GM18505 (cell line): ENCODE data around the gene MAN2A1.

Source experiments
- ATAC-seq: cut with Tn5 transposase; IDR thresholded peaks from one replicate; pipeline ENCODE4 v1.9.1; 2021; ENCODE audit not compliant: unreplicated experiment
- POLR2A ChIP-seq: IDR thresholded peaks from 4 replicates; pipeline ENCODE4 v1.6.1; 2011; ENCODE audit warnings: borderline replicate concordance; ENCODE audit not compliant: insufficient read depth, insufficient read length; ENCODE audit errors: extremely low read depth

Gene MAN2A1

DNA sequence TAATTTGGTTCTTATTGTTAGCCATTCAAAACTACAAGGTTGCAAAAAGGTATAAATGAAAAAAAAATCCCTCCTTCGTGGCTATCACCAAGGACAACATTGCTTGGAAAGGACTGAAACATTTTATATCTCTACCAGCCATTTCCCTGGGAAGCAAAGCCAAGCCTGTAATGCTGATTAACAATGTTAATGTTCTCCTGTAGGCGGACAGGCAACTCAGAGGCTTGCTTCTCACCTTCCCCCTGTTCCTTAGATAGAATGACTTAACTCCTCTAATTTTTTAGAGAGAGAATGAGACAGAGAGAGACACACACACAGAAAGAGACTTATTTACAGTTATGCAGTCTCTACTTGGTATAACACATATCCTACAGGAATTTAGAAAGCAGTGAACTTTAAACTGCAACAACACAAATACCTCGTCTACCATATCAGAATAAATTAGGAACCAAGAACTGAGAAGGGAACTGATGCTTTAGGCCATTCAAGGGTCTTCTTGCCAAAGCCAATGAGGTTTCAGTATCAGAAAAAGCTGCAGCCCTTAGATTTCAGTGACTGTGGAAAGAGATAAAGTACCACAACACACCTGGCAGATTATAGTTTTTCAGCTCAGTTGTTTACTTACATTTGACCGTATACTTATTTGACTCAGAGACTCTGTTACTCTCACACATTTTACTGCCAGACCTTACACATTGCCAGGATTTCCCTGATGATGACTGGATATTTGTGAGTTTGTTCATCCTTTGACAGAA lies 20.9 kb upstream of the MAN2A1 start:
- no peak for TF ChIP-seq POLR2A
- ATAC-seq: no peak

DNA sequence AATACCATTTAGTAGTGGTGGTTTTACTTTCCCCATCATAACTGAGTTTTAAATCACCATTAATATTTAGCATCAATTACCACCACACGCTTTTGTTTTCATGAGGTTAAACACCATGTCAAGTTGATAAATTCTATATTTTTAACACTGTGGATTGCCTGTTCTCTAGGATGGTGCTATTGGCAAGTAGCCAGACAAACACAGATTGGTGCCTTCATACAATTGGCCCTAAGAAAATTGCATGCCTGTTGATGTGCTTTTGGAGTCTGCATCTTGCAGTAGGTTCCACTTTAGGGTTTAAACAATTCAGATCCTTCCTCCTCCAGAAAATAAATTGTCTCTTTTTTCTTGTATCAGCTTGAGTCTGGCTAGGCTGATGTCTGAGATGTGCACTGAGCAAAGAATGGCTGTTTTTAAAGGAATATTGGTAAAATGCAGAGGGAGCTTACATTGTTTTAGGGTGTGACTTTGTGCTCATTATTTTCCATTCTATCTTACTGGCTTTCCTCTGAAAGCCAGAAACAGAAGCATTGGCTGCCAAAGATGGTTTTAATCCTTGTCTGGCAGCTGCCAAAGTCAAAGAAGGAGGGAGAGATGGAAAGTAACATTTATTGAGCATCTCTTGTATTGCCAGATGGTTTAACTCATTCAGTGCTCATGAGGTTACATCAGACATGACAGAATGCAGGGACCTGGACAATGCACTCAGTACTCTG lies 19.6 kb upstream of the MAN2A1 start:
- ATAC-seq: no peak
- TF ChIP-seq POLR2A: no peak

DNA sequence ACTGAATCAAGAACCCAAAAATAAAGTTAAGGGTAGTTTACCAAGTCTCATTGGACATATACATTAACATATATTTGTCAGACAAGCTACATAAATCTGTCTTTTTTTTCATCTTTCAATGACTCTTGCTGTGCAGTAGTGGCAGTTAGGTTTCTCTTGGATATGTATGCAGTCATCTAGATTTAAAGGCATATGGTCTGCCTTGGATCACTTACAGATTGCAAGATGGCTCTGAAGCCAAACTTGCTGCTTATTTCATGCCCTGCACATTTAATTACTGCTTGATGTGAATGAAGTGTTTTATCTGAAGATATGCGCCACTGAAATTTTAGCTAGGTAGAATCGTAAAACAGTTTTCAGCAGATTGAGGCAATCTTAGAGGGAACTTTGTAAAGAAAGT lies 18.6 kb upstream of the MAN2A1 start:
- ATAC-seq: no peak
- no peak for TF ChIP-seq POLR2A

DNA sequence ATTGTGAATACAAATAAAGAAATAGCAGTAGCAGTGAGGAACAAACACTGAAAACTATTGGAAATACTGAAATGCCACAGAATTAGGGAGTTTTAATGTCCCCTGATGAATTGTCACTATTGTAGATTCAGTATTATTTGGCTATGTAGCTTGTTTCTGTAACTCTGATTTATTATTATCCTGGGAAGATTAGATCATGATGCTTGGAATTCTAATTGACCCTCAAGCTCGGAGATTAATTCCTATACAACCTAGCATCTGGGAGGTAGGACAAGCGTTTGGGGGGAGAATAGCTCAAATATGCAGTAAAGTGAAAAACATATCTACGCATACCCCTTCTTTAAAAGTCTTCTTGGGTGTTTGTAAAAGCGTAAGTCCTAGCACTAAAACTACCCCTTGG lies 15.1 kb upstream of the MAN2A1 start:
- ATAC-seq: no peak
- TF ChIP-seq POLR2A: no peak

GRCh38 chr5:109676920-109677319 lies 12.8 kb upstream of the MAN2A1 start:
- TF ChIP-seq POLR2A: no peak
- ATAC-seq: no peak

DNA sequence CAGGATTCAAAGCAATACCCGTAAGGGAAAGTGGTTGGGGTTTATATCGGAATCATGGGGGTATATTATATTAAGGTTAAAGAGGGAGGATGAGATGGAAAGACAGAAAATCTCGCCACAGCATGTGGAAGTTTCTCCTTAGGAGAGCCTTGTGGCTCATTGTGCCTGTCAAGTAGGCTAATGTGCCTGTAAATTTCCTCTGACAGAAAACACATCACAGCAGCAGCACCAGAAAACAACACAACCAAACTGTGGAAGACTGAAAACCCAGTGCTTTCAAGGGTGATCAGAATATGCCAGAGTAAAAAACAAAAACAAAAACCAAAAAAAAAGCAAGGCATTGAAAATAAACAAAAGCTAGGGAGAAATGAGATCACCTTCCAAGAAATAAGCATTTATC lies 11.3 kb upstream of the MAN2A1 start:
- no peak for TF ChIP-seq POLR2A
- no peak for ATAC-seq

- TF ChIP-seq POLR2A: no peak
- no peak for ATAC-seq
Measured at GRCh38 chr5:109681763-109682162, 8.0 kb upstream of the MAN2A1 start.

DNA sequence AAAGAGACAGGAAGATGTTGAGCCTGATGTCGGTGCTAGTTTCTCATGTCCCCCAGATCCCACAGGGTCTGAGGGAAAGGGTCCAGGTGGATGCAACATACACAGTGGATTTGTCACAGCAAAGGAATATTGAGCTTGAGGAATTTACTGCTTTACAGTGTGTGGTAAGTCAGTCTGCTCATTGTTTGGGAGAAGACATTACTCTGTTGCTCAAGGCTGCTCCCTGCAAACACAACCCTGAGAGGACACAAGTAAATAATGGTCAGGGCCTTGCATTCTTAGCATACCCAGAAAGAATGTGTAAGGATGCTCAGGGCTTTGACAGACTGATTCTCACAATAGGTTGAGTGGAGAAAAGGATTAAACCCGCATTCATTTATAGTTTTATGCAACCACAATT lies 7.3 kb upstream of the MAN2A1 start:
- ATAC-seq: no peak
- no peak for TF ChIP-seq POLR2A

DNA sequence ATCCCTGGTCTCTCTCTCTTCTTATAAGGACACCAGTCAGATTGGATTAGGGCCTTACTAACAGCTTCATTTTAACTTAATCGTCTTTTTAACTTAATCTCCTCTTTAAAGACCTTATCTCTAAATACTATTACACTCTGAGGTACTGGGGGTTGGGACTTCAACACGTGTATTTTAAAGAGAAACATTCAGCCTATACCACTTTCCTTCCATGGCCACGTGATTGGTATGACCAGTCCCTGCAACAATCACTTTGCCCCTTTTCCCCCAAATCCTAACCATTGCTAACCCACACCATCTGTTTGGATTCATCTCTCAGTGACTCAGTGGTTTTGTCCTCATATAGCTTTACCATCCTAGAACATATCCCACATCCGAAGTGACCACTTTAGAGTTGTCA lies 3.8 kb upstream of the MAN2A1 start:
- ATAC-seq: no peak
- TF ChIP-seq POLR2A: no peak

GRCh38 chr5:109688630-109688969 lies 1.1 kb upstream of the MAN2A1 start:
- TF ChIP-seq POLR2A: no peak
- no peak for ATAC-seq

GRCh38 chr5:109688970-109689739 lies 572 bp upstream of the MAN2A1 start:
- peak; percentile 83 for ATAC-seq
- TF ChIP-seq POLR2A: peak; percentile 84

DNA sequence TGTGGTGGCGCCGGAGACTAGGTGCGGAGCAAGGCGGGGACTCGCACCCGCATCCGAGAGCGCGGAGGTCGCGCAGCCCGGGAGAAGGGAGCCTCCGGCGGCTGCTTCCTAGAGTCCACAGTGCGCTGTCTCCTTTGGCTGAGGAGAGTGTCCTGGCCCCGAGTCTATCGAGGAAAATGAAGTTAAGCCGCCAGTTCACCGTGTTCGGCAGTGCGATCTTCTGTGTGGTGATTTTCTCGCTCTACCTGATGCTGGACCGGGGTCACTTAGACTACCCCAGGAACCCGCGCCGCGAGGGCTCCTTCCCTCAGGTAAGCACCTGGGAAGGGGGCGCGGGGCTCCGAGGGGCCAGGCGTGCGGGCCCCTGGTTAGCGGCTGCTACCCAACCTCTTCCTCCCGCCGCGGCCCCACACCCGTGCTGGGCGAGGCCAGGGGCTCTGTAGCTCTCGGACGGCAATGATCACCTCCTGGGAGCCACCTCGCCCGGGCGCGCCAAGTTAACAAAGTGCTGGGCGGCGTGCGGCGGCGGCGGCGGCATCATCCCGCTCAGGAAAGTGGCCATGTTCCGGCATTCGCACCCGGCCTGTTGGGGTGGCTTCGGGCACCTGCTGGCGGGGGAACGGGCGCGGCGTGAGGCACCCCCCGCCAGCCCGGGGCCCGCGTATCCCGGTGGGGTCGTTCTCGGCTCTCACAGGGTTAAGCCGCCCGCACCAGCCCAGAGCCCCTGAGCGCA lies 681 bp downstream of the MAN2A1 start:
- ATAC-seq: no peak
- TF ChIP-seq POLR2A: no peak

DNA sequence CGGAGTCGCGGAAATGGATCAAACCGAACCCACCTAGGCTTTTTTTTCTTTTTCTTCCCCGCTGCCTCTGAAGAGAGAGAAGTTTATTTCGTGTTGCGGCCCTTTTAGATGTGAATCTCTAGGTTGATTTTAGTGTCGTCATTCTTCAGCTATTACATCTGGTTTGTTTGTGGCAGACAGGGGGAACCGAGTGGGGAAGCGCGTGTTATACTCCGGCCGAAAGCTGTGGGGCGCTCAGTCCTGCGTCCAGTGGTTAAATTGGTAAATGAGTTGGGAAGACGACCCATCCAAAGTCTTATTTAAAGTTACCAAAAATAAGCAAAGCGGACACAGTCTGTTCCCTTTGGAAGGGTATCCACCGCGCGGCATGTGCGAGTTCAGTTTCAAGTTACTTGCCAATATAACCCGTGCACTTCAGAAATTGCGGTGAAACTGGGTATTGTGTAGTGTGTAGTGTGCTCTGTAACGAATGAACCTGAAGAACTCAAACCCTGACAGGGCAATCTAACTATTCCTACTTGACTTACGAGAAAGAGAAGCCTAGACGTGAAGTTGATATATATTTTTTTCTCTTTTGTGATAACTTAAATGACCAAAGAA lies 1.3 kb downstream of the MAN2A1 start:
- TF ChIP-seq POLR2A: no peak
- ATAC-seq: peak; percentile 13

DNA sequence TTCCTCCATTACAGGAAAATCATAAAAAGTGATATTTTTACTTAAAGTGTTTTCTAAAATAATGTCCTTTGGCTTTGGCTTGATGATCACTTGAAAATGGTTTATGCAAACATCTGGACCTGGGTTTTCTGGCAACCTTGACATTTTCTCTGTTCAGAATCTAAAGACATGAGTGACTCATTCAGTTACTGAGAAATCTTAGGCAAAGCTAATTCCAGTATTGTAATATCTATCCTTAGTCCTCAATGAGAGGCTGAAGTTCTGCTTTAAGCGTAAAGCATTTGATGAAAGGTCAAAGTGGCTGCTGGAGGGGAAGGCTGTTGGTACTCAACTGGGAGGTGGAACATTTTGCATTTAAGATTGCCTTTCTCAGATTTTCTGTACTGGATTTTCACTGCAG lies 2.3 kb downstream of the MAN2A1 start:
- no peak for TF ChIP-seq POLR2A
- ATAC-seq: no peak

DNA sequence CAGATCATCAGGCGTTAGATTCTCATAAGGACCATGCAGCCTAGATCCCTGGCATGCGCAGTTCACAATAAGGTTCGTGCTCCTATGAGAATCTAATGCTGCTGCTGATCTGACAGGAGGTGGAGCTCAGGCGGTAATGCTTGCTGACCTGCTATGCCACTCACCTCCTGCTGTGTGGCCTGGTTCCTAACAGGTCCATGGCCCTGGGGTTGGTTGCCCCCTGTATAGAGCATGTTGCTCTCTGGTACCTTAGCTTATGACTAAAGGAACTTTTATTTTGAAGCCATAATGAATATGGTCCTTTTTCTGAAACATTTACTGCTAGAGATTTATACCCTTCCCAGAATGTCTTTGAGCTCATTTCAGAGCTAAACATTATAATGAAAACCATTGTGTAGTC lies 3.1 kb downstream of the MAN2A1 start:
- no peak for TF ChIP-seq POLR2A
- no peak for ATAC-seq
